ENCODE results near the gene NUDT4. TPM values are rescaled to one million over a fixed set of nuclear protein-coding genes. Genes with fewer than 3 reads are reported as not detected.
"Not testable (repeated sequence)": the region's sequence is repeated elsewhere in the genome, so short reads cannot be mapped to it uniquely, and the experiment has no call there.

Gene NUDT4
- total RNA-seq, 1 donor from 2014 or later, result 60.2 TPM

DNA sequence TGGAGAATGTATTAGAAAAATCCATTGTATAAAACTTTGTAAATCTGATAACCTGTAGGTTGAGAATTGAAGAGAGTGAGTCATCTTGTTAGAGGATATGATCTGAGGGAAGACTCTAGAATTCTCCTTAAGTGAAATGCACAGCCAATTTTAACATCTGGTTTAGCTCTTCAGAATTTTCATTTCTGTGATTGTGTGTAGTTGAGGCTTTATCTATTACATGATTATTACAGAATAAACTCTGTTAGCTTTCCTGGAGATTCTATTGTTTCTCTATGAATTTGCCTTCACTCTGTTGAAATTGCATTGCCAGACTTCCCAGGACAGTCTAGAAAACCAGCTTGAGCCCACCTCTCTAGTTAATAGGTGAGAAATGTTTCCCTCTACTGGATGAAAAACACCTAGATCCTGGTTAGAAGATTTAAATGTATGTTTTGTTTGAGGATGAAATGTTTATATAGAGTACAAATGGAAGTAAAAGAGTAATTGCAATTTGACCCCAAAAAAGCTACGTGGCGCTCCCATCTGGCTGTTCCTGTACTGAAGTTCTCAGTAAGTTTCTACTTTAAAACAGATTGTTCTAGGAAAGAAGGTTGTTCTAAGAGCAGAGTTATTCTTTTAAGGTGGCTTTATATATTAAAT lies 2.9 kb downstream of the NUDT4 start:
- Histone ChIP-seq H3K9me3 (ENCODE audit: insufficient read depth, low read depth, low read length) (no peaks in the 10 kb centered on the region), H4K20me1 (ENCODE audit: insufficient read depth, low read length) (peaks cover 70% of the 10 kb centered on the region), H3K4me3 (ENCODE audit: insufficient read depth, low read depth, low read length) (peak overlapping the region; percentile 100), H3K27me3 (ENCODE audit: insufficient read depth, low read length) (no peaks in the 10 kb centered on the region), H3K36me3 (ENCODE audit: insufficient read depth, low read length) (peaks cover 3% of the 10 kb centered on the region), H3K27ac (ENCODE audit: low read depth, low read length) (peak overlapping the region; percentile 93), H2AFZ (ENCODE audit: low read depth, low read length) (no peak overlapping the region), H3K9ac (ENCODE audit: low read length) (peak overlapping the region; percentile 99), H3K4me1 (ENCODE audit: insufficient read depth, low read length) (peaks cover 27% of the 10 kb centered on the region), H3K79me2 (ENCODE audit: insufficient read depth, low read length) (peaks cover 79% of the 10 kb centered on the region), H3K4me2 (ENCODE audit: low read length) (peak overlapping the region; percentile 90)
- peak overlapping the region; percentile 99 for H3K4me3 Mint-ChIP-seq (ENCODE audit: unreplicated experiment)
- peak; percentile 42 for DNase-seq (ENCODE audit: low read depth)
- no peaks in the 10 kb centered on the region for H3K27me3 Mint-ChIP-seq (ENCODE audit: low read depth, unreplicated experiment)
- H3K27ac Mint-ChIP-seq (ENCODE audit: unreplicated experiment), result peak overlapping the region; percentile 60
- TF ChIP-seq, protein P1, sequence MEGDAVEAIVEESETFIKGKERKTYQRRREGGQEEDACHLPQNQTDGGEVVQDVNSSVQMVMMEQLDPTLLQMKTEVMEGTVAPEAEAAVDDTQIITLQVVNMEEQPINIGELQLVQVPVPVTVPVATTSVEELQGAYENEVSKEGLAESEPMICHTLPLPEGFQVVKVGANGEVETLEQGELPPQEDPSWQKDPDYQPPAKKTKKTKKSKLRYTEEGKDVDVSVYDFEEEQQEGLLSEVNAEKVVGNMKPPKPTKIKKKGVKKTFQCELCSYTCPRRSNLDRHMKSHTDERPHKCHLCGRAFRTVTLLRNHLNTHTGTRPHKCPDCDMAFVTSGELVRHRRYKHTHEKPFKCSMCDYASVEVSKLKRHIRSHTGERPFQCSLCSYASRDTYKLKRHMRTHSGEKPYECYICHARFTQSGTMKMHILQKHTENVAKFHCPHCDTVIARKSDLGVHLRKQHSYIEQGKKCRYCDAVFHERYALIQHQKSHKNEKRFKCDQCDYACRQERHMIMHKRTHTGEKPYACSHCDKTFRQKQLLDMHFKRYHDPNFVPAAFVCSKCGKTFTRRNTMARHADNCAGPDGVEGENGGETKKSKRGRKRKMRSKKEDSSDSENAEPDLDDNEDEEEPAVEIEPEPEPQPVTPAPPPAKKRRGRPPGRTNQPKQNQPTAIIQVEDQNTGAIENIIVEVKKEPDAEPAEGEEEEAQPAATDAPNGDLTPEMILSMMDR (IDR thresholded peaks at IDR 0.05; ENCODE audit: insufficient read depth, low read depth, low read length), result peak; percentile 28
- TF ChIP-seq EZH2 (IDR thresholded peaks at IDR 0.05; ENCODE audit: insufficient read depth, low read length), result no peak
- no peaks in the 10 kb centered on the region for H3K9me3 Mint-ChIP-seq (ENCODE audit: unreplicated experiment)
- peaks cover 17% of the 10 kb centered on the region for H3K4me1 Mint-ChIP-seq (ENCODE audit: low read depth, unreplicated experiment)
- no peak for FAIRE-seq
- peaks cover 2% of the 10 kb centered on the region for H3K36me3 Mint-ChIP-seq (ENCODE audit: low read depth, unreplicated experiment)

DNA sequence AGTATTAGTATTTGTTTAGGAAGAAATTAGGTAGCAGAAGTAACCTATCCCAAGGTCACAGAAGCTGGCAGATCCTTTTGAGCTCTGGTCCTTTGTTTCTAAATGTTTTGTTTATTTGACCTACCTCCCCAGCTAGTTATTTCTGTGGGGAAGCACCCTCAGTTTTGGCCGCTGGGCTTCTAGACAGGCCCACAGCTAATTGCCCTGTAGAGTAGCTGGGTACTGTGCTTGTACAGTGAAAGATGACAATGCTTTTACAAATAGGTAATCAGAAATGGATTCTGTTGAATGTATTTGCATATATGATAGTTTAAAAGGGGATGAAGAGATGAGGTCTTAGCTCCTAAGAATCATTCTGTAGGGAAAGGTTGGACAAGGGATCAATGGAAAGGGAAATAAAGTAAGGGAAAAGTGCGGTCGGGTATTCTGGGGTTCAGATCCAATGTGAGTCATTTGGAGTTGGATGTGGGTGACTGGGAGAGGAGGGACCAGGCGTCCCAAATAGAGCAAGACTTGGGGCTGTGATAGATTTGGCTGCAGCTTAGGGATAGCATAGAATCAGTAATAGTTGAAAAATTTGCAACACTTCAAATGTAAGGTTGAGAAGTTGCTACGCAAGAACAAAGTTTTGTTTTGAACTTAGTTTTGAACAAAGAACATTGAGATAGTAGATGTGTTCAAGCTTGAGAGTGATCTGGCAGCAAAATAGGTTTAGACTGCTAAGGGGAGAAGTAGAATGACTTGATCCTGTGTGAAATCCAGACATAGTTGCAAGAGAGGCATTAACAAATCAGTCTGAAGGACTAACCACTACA lies 3.6 kb downstream of the NUDT4 start:
- H3K27ac ChIP-seq (ENCODE audit: low read depth, low read length), result peak overlapping the region; percentile 93
- no peak overlapping the region for H2AFZ ChIP-seq (ENCODE audit: low read depth, low read length)
- DNase-seq (ENCODE audit: low read depth) (peak; percentile 22), FAIRE-seq (no peak)
- H3K4me2 ChIP-seq (ENCODE audit: low read length), result peak overlapping the region; percentile 90
- H3K27me3 Mint-ChIP-seq (ENCODE audit: low read depth, unreplicated experiment), result no peaks in the 10 kb centered on the region
- H3K79me2 ChIP-seq (ENCODE audit: insufficient read depth, low read length), result peaks cover 87% of the 10 kb centered on the region
- peak overlapping the region; percentile 60 for H3K27ac Mint-ChIP-seq (ENCODE audit: unreplicated experiment)
- H3K9ac ChIP-seq (ENCODE audit: low read length), result peak overlapping the region; percentile 99
- H3K4me1 Mint-ChIP-seq (ENCODE audit: low read depth, unreplicated experiment), result peaks cover 14% of the 10 kb centered on the region
- peaks cover 76% of the 10 kb centered on the region for H4K20me1 ChIP-seq (ENCODE audit: insufficient read depth, low read length)
- TF ChIP-seq EZH2 (IDR thresholded peaks at IDR 0.05; ENCODE audit: insufficient read depth, low read length), result no peak
- TF ChIP-seq, protein P1 (IDR thresholded peaks at IDR 0.05; ENCODE audit: insufficient read depth, low read depth, low read length), result no peak
- peaks cover 3% of the 10 kb centered on the region for H3K36me3 ChIP-seq (ENCODE audit: insufficient read depth, low read length)
- peaks cover 25% of the 10 kb centered on the region for H3K4me1 ChIP-seq (ENCODE audit: insufficient read depth, low read length)
- peak overlapping the region; percentile 99 for H3K4me3 Mint-ChIP-seq (ENCODE audit: unreplicated experiment)
- peak overlapping the region; percentile 100 for H3K4me3 ChIP-seq (ENCODE audit: insufficient read depth, low read depth, low read length)
- H3K36me3 Mint-ChIP-seq (ENCODE audit: low read depth, unreplicated experiment), result peaks cover 2% of the 10 kb centered on the region
- no peaks in the 10 kb centered on the region for H3K9me3 Mint-ChIP-seq (ENCODE audit: unreplicated experiment)
- no peaks in the 10 kb centered on the region for H3K9me3 ChIP-seq (ENCODE audit: insufficient read depth, low read depth, low read length)
- no peaks in the 10 kb centered on the region for H3K27me3 ChIP-seq (ENCODE audit: insufficient read depth, low read length)

DNA sequence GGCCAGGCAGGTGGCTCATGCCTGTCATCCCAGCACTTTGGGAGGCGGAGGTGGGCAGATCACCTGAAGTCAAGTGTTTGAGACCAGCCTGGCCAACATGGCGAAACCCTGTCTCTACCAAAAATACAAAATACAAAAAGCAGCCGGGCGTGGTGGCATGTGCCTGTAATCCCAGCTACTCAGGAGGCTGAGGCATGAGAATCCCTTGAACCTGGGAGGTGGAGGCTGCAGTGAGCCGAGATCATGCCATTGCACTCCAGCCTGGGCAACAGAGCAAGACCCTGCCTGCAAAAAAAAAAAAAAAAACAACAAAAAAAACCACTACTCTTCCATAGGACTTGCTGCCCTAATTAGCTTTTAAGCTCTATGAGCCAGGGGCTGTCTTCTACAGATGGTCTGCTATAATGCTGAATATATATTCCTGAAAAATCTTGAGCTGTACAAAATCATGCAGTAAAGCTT lies 4.3 kb downstream of the NUDT4 start:
- peaks cover 89% of the 10 kb centered on the region for H3K79me2 ChIP-seq (ENCODE audit: insufficient read depth, low read length)
- H2AFZ ChIP-seq (ENCODE audit: low read depth, low read length); H3K27ac Mint-ChIP-seq (ENCODE audit: unreplicated experiment); DNase-seq (ENCODE audit: low read depth); H3K27me3 ChIP-seq (ENCODE audit: insufficient read depth, low read length); H3K9me3 ChIP-seq (ENCODE audit: insufficient read depth, low read depth, low read length); H3K27ac ChIP-seq (ENCODE audit: low read depth, low read length); H3K36me3 Mint-ChIP-seq (ENCODE audit: low read depth, unreplicated experiment); H3K36me3 ChIP-seq (ENCODE audit: insufficient read depth, low read length); FAIRE-seq; H3K27me3 Mint-ChIP-seq (ENCODE audit: low read depth, unreplicated experiment); H3K9me3 Mint-ChIP-seq (ENCODE audit: unreplicated experiment): not testable (repeated sequence)
- H3K4me3 Mint-ChIP-seq (ENCODE audit: unreplicated experiment), result peak overlapping the region; percentile 99
- H3K4me3 ChIP-seq (ENCODE audit: insufficient read depth, low read depth, low read length), result peak overlapping the region; percentile 100
- H3K4me2 ChIP-seq (ENCODE audit: low read length), result peak overlapping the region; percentile 90
- H3K9ac ChIP-seq (ENCODE audit: low read length), result peak overlapping the region; percentile 99
- peaks cover 10% of the 10 kb centered on the region for H3K4me1 Mint-ChIP-seq (ENCODE audit: low read depth, unreplicated experiment)
- peaks cover 81% of the 10 kb centered on the region for H4K20me1 ChIP-seq (ENCODE audit: insufficient read depth, low read length)
- peaks cover 19% of the 10 kb centered on the region for H3K4me1 ChIP-seq (ENCODE audit: insufficient read depth, low read length)

Data from astrocyte (in vitro differentiated cells and primary cell).